ENCODE measurements around the gene CCDC57.

DNA sequence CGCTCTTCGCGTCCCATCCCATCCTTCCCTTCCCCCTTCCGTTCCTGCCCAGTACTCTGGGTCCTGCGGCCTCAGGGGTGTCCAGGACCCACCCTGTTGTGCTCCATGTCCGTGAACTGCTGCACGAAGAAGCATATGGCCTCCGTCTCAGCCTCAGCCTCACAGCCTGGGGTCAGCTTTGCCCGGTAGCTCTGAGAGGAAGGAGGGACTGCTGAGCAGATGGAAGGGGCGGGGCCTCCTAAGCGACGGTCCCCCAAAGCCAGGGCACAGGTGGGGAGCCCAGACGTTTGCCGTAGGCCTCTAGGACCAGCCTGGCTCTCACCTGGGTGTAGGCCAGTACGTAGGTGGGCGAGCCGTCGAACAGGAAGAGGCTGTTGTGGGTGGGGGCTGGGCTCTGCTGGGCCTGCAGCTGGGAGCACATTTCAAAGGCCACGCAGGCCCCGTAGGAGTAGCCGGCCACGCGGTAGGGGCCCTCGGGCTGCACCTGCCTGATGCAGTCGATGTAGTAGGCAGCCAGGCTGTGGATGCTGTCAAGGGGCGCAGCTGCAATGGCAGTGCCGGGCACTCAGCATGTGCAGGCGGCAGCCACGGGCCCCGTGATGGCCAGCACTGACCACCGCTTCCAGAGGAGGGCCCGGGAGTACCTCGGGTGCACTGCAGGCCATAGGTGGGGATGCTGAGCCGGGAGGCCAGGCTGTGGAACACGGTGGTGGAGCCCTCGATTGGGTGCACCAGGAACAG, 132.4 kb downstream of the CCDC57 start:
- TF ChIP-seq GATA2 (IDR thresholded peaks at IDR 0.05; ENCODE audit: low read depth, low read length) = no peak
- no peak for TF ChIP-seq GATA3 (IDR thresholded peaks at IDR 0.05; ENCODE audit: low read depth, low read length)
